HG03571 (cell line): ENCODE data around the gene UBASH3B.
"Not testable (repeated sequence)": the region's sequence is repeated elsewhere in the genome, so short reads cannot be mapped to it uniquely, and the experiment has no call there.

ENCODE experiments used
- ATAC-seq: cut with Tn5 transposase; IDR thresholded peaks from one replicate; pipeline ENCODE4 v1.9.1; 2021; ENCODE audit not compliant: unreplicated experiment

Gene UBASH3B

GRCh38 chr11:122655527-122656072, at the start of gene UBASH3B:
Gene UBASH3B, plus strand, starts transcription at chr11:122655722. Its CDS starts 328 bp downstream, at chr11:122656050.
- ATAC-seq = peak; percentile 82

GRCh38 chr11:122607162-122607561, 48.4 kb upstream of the UBASH3B start:
- not testable (repeated sequence) for ATAC-seq

GRCh38 chr11:122612123-122612824, 43.2 kb upstream of the UBASH3B start:
- ATAC-seq = no peak

- no peak for ATAC-seq
Observed at GRCh38 chr11:122616718-122617117, 38.8 kb upstream of the UBASH3B start.

- ATAC-seq = no peak
Observed at GRCh38 chr11:122617297-122617696, 38.2 kb upstream of the UBASH3B start.

GRCh38 chr11:122617926-122618325, 37.6 kb upstream of the UBASH3B start:
- ATAC-seq = no peak

GRCh38 chr11:122618927-122619326, 36.6 kb upstream of the UBASH3B start:
- ATAC-seq = no peak

- ATAC-seq = no peak
Observed at GRCh38 chr11:122619757-122620156, 35.8 kb upstream of the UBASH3B start.

- not testable (repeated sequence) for ATAC-seq
Observed at GRCh38 chr11:122625501-122625900, 30.0 kb upstream of the UBASH3B start.

- no peak for ATAC-seq
Observed at GRCh38 chr11:122625976-122626665, 29.4 kb upstream of the UBASH3B start.

GRCh38 chr11:122627745-122628144, 27.8 kb upstream of the UBASH3B start:
- ATAC-seq = no peak

- ATAC-seq = no peak
Observed at GRCh38 chr11:122628810-122629555, 26.5 kb upstream of the UBASH3B start.

- ATAC-seq = no peak
Observed at GRCh38 chr11:122632181-122632824, 23.2 kb upstream of the UBASH3B start.

- no peak for ATAC-seq
Observed at GRCh38 chr11:122633219-122633829, 22.2 kb upstream of the UBASH3B start.

GRCh38 chr11:122634501-122634900, 21.0 kb upstream of the UBASH3B start:
- no peak for ATAC-seq

- ATAC-seq = no peak
Observed at GRCh38 chr11:122637541-122637940, 18.0 kb upstream of the UBASH3B start.

GRCh38 chr11:122642472-122642922, 13.0 kb upstream of the UBASH3B start:
- no peak for ATAC-seq

GRCh38 chr11:122642971-122643370, 12.6 kb upstream of the UBASH3B start:
- no peak for ATAC-seq

- ATAC-seq = no peak
Observed at GRCh38 chr11:122645847-122646246, 9.7 kb upstream of the UBASH3B start.

- ATAC-seq = no peak
Observed at GRCh38 chr11:122646549-122647340, 8.8 kb upstream of the UBASH3B start.
